GM19025 (cell line): ENCODE measurements around the gene KMT5C.

ENCODE experiments used
- ATAC-seq: cut with Tn5 transposase; IDR thresholded peaks from one replicate; pipeline ENCODE4 v1.9.1; 2021; ENCODE audit warnings: mild to moderate bottlenecking, low read depth, moderate library complexity; ENCODE audit not compliant: unreplicated experiment

Gene KMT5C

DNA sequence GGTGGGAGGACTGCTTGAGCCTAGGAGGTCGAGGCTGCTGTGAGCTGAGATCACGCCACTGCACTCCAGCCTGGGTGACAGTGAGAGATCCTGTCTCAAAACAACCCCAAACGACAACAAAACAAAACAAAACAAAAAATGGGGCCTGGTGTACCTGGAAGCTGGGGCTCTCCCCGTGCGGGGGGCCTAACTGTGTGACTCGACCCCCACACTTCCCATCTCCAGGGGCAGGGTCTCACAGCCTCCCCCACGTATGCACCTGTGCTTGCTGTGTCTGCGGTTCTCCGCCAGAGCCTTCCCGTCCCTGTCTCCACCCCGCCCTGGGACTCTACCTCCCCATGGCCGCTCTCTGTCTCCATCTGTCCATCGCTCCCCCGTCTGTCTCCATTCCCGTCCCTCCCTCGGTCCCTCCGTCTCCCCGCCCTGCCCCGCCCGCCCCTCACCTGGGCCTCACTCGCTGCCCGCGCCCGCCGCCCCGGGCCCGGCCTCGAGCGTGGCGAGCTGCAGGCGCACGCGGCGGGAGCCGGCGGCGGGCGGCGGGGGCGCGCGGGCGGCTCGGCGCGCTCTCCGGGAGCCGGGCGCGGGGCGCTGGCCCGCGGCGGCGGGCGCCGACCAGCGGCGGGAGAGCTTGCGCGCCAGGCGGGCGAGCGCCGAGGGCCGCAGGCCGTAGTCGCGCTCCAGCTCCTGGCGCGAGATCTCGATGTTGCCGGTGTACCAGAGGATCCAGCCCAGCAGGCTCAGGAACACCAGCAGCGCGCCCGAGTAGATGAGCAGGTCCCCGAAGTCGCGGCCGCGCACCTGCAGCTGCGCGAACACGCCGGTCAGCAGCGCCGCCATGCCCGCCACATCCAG, 43.8 kb downstream of the KMT5C start:
- ATAC-seq, result no peak

GRCh38 chr19:55384131-55384919, 44.6 kb downstream of the KMT5C start, which contains the start of gene TMEM238:
TMEM238 (minus strand) TSS chr19:55384292; CDS start chr19:55384259, 33 bp downstream.
- ATAC-seq, result no peak

DNA sequence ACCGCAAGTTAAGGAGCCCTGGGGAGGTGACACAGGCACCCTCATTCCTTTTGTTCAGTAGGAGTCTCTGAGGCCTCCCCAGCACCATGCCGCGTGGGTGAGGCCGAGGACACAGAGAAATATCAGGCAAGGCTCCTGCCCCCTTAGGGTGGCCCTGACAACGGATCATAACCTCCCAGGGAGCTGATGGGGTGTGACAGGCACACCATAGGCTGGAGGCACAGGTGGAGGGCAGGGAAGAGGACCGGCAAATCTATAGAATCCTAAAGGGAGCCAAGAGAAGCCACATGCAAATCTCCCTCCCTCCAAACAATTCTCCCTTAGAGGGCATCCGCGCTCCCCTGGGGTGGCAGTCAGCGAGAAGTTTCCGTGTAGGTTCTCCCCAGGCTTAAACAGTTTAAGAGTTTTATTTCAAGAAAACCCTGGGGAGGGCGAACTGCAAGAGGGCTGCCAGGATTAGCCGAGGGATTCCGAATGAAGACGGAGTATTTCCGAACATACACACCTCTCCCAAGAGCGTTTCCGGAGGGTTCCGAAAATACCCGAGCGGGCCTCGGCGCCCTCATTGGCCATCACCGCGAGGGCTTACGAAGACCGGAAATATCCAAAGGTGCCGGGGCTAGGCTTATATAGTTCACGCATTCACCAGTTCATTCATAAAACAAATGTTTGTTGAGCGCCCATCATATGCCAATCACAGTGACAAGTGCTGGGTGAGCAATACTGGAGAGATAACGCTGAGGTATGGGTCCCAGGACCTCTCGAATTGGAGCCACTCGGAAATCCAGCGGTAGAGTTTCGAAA, 45.4 kb downstream of the KMT5C start:
- peak; percentile 48 for ATAC-seq

DNA sequence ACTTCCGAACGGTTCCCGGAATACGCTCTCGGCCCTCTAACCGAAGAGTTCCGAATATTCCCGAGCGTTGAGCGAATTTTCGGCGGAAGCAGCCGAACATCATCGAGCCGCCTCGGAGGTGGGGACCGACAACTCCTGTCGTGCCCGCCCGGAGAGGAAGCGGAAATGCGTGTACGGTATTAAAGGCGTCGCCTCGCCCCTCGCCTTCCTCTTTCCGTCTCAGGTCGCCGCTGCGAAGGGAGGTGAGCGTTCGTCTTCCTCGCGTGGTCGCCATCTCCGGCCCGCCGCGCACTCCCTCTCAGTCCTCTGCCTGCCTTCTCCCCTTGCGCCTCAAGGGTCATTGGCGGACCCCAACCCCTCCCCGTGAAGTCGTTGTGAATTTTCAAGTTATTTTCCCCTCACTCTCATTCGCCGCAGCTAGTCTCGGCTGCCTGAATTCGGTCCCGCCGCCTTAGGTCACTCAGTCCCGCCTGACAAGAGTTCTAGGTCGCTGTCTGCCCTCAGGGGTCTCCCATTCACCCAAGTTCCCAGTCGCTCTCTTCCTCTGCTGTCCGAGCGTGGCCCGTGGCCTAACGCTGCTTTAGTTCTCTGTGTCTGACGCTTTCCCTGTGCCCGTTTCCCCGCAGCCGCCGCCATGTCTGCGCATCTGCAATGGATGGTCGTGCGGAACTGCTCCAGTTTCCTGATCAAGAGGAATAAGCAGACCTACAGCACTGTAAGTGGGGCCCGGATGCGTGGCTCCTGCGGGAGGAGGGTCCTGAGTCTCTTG, 46.2 kb downstream of the KMT5C start, which contains the start of gene RPL28:
Gene RPL28, plus strand, starts transcription at position 209 of the 769 bp plus-strand sequence. Its CDS starts 426 bp downstream, at position 635.
- ATAC-seq, result peak; percentile 67

- ATAC-seq, result no peak
Observed at GRCh38 chr19:55386493-55386971, 46.9 kb downstream of the KMT5C start.

DNA sequence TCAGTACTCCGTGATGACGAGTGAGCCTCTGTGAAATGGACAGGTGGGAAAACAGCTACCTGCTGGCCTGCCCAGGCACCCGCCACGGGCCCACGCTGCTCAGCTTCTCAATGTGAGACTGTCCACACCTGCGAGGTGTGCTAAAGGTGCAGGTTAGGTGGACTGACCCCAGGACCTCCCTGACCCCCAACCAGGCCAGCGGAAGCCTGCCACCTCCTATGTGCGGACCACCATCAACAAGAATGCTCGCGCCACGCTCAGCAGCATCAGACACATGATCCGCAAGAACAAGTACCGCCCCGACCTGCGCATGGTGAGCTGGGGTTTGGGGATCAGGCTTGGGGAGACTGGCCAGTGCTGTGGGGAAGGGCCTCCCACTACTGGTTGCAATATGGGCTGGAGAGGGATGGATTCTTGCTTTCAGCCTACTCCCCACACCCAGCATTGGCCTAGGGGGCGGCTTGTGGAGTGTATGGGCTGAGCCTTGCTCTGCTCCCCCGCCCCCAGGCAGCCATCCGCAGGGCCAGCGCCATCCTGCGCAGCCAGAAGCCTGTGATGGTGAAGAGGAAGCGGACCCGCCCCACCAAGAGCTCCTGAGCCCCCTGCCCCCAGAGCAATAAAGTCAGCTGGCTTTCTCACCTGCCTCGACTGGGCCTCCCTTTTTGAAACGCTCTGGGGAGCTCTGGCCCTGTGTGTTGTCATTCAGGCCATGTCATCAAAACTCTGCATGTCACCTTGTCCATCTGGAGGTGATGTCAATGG, 48.2 kb downstream of the KMT5C start:
- no peak for ATAC-seq

DNA sequence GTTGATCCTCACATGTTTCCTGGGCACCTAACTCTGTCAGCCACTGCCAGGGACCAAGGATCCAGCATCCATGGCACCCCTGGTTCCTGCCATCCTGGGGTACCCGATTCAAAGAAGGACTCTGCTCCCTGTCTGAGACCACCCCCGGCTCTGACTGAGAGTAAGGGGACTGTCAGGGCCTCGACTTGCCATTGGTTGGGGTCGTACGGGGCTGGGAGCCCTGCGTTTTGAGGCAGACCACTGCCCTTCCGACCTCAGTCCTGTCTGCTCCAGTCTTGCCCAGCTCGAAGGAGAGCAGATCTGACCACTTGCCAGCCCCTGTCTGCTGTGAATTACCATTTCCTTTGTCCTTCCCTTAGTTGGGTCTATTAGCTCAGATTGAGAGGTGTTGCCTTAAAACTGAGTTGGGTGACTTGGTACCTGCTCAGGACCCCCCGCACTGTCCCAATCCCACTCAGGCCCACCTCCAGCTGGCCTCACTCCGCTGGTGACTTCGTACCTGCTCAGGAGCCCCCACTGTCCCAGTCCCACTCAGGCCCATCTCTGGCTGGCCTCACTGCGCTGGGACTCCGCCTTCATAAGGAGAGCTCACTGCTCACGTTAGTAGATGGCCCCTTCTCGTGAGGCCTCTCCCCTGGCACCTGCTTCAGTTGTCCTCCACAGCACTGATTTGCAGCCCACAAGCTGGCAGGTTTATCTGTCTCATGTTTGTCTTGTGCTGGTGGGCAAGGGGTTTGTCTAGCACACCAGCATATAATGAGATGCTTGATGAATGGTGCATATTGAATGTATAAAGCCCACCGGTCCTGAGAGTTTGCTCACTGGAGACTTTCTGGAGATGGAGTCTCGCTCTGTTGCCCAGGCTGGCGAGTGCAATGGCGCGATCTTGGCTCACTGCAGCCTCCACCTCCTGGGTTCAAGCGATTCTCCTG, 50.0 kb downstream of the KMT5C start:
- no peak for ATAC-seq

DNA sequence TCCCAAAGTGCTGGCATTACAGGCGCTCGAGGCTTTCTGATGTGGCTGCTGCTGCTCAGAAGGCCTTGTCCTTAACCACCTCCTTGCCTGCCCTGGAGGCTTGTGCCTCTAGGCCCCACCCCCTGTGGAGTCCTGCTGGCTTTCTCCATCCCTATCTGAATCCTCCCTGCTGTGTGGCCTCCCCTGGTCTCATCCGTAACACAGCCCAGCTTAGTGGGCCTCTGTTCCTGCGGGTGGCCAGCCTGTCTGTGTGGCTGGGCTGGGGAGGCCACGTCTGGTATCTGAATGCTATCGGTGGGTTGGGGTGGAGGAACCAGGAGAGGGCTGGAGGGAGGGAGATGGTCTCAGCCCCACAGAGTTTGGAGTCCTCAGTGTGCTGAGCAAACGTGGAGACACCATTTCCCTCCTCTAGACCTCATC, 50.8 kb downstream of the KMT5C start:
- no peak for ATAC-seq

DNA sequence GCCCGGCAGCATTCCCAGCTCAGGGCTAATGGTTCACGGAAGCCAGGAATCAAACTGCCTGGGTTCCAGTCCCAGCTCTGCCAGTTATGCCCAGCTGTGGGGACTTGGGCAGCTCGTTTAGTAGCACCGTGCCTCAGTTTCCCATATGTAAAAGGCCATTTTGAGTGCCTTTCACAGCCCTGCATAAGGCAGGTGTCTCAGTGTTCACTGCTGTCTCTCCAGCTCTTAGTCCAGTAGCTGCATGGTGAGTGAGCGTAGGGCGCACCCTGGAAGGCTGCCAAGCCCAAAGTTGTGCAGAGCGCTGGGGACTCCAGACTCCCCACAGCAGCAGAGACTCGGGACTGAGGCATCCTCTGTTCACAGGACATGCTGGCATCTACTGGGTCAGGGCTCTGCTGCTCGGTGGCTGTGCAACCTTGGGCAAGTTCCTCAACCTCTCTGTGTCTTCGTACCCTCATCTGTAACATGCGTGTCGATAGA, 51.6 kb downstream of the KMT5C start:
- no peak for ATAC-seq

DNA sequence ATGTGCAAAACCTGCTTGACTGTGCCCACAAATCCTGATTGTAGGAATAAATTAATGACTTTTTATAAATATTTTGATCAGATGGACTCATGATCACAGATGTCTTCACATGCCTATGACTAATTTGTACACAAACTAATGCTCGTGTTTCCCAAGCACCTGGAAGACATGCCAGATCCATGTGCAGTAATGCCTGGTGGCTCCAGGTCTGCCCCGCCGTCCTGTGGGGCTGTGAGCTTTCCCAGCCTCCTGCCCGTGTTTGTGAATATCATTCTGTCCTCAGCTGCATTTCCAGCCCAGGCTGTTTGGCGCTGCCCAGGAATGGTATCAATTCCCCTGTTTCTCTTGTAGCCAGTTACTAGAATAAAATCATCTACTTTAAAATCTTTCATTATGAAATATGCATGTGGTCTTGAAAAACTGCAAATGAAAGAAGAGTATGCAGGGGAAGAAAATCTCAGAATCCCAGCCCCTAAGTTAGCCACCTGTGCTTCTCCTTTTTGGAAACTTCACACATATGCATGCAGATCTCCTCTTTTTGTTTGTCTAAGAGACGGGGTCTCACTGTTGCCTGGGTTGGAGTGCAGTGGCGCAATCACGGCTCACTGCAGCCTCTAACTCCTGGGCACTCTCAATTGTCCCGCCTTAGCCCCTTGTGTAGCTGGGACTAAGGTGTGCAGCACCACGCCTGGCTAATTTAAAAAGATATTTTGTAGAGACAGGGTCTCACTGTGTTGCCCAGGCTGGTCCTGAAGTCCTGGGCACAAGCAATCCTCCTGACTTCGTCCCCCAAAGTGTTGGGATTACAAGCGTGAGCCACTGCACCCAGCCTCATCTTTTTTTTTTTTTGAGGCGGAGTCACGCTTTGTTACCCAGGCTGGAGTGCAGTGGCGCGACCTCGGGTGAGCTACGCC, 52.3 kb downstream of the KMT5C start:
- ATAC-seq, result no peak

DNA sequence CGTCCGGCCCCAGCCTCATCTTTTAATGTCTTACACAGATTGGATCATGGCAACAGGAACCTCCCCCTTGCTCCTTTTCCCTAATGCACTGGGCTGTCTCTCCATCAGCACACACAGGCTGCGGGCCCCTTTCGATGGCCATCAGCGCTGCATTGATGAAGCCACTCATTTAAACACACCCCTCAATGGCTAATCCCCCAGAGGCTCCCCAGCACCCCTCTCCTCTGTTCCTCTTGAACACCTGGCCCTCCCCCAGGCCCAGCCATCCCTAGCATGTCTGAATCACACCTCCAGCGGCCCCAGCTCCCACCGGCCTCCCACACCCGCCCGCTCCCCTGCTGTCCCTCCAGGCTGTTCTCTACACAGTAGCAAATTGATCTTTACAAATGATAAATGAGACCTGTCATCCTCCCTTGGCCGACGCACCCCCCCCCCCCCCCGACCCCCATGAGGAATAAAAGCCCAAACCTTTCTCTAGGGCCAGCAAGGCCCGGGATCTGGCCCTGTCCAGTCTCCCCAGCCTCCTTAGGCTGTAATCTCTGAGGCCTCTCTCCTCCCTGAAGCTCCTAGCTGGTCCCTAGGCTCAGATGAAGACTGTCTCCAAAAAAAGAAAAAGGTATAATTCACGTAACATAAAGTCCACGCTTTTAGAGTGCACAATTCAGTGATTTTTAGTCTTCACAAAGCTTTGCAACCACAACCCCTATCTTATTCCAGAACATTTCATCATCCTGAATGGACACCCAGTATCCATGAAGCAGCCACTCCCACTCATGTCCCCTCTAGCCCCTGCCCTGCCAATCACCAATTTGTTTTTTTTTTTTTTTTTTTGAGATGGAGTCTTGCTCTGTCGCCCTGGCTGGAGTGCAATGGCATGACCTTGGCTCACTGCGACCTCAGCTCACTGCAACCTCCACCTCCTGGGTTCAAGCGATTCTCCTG, 53.4 kb downstream of the KMT5C start:
- ATAC-seq, result no peak
